Right atrium auricular region (tissue), 2 donors: ENCODE measurements around the gene MYO5C. TPM values are rescaled to one million over a fixed set of nuclear protein-coding genes. Genes with fewer than 3 reads are reported as not detected.

Experiments
- DNase-seq: peaks from one replicate; pipeline ENCODE4 v3.0.0-alpha.2; 2019; ENCODE audit warnings: low spot score
- H3K27ac ChIP-seq, 2 donors: fragments of 200-600 bp; sonication (generic); 1 replicate in 1 of 2; 2 replicates in 1 of 2; pipeline ENCODE4 v1.5.1; 2016 to 2019
- H3K27me3 ChIP-seq, 2 donors: fragments of 200-600 bp; sonication (generic); one replicate each; pipeline versions ENCODE4 v1.5.1 to v1.6.0; 2017 to 2019
- H3K36me3 ChIP-seq: fragments of 200-600 bp; sonication (generic); one replicate; pipeline ENCODE4 v1.5.1; 2016
- H3K4me1 ChIP-seq, 2 donors: fragments of 200-600 bp; sonication (generic); one replicate each; pipeline versions ENCODE4 v1.5.1 to v1.6.0; 2017 to 2019
- H3K4me3 ChIP-seq, 2 donors: fragments of 200-600 bp; sonication (generic); 1 replicate in 1 of 2; 2 replicates in 1 of 2; pipeline ENCODE4 v1.5.1; 2017 to 2019; ENCODE audit warnings: mild to moderate bottlenecking in 1 of 2, moderate library complexity in 1 of 2
- H3K9me3 ChIP-seq, 2 donors: fragments of 200-600 bp; sonication (generic); one replicate each; pipeline ENCODE4 v1.5.1; 2019
- total RNA-seq, 2 donors: library from RNA; depleted of rRNA; stranded (reverse); fragments of >200 nt; gene quantifications; one replicate each; pipeline ENCODE4 v1.1.0, GENCODE V29; 2016
- TF ChIP-seq, protein P1 (sequence below), 2 donors: fragments of 200-600 bp; sonication (generic); IDR thresholded peaks; one replicate each; pipeline ENCODE4 v1.5.1; 2019; ENCODE audit warnings: antibody characterized with exemption in 2 of 2

MYO5C gene
- total RNA-seq, 2 donors from 2014 or later: 2.0 to 5.3 TPM

- Histone ChIP-seq H3K36me3 (peaks cover 58% of the 10 kb centered on the region), H3K27ac (no peak overlapping the region), H3K4me1 (peaks cover 0 to 2% of the 10 kb centered on the region in 2 donors), H3K27me3 (no peaks in the 10 kb centered on the region), H3K9me3 (no peaks in the 10 kb centered on the region), H3K4me3 (no peak overlapping the region)
- peak; percentile 23 for DNase-seq
- TF ChIP-seq, protein P1, sequence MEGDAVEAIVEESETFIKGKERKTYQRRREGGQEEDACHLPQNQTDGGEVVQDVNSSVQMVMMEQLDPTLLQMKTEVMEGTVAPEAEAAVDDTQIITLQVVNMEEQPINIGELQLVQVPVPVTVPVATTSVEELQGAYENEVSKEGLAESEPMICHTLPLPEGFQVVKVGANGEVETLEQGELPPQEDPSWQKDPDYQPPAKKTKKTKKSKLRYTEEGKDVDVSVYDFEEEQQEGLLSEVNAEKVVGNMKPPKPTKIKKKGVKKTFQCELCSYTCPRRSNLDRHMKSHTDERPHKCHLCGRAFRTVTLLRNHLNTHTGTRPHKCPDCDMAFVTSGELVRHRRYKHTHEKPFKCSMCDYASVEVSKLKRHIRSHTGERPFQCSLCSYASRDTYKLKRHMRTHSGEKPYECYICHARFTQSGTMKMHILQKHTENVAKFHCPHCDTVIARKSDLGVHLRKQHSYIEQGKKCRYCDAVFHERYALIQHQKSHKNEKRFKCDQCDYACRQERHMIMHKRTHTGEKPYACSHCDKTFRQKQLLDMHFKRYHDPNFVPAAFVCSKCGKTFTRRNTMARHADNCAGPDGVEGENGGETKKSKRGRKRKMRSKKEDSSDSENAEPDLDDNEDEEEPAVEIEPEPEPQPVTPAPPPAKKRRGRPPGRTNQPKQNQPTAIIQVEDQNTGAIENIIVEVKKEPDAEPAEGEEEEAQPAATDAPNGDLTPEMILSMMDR (IDR thresholded peaks at IDR 0.05): no peak
These were observed 145.4 kb downstream of the MYO5C start for GRCh38 chr15:52150043-52150825.

GRCh38 chr15:52148403-52148802 lies 147.2 kb downstream of the MYO5C start:
- Histone ChIP-seq H3K9me3 (no peaks in the 10 kb centered on the region), H3K4me3 (no peak overlapping the region), H3K27me3 (no peaks in the 10 kb centered on the region), H3K4me1 (no peaks in the 10 kb centered on the region), H3K36me3 (peaks cover 58% of the 10 kb centered on the region), H3K27ac (no peak overlapping the region)
- TF ChIP-seq, protein P1 (IDR thresholded peaks at IDR 0.05): no peak
- peak; percentile 34 for DNase-seq

GRCh38 chr15:52146776-52147175 lies 148.8 kb downstream of the MYO5C start:
- DNase-seq: no peak
- TF ChIP-seq, protein P1 (IDR thresholded peaks at IDR 0.05): no peak
- Histone ChIP-seq H3K27ac (no peak overlapping the region), H3K36me3 (peaks cover 50% of the 10 kb centered on the region), H3K9me3 (no peaks in the 10 kb centered on the region), H3K27me3 (no peaks in the 10 kb centered on the region), H3K4me3 (no peak overlapping the region), H3K4me1 (no peaks in the 10 kb centered on the region)

DNA sequence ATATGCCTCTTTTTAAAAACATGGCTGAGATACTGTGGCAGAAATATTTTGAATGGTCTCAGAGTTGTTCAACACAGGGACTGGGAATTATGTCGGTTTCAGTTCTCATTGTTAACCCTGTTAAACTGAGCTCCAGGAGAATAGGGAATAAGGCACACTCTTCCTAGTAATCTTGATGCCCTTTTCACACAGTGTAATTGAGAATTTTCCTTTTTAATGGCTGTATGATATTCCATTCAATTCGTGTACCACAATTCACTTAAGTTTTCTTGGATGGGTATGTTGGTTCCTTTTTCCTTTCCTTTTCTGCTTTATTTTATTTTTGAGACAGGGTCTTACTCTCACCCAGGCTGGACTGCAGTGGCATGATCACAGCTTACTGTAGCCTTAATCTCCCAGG lies 149.3 kb downstream of the MYO5C start:
- no peaks in the 10 kb centered on the region for H3K4me1 ChIP-seq
- no peak overlapping the region for H3K27ac ChIP-seq
- H3K4me3 ChIP-seq: no peak overlapping the region
- no peaks in the 10 kb centered on the region for H3K9me3 ChIP-seq
- TF ChIP-seq, protein P1 (IDR thresholded peaks at IDR 0.05): no peak
- H3K27me3 ChIP-seq: no peaks in the 10 kb centered on the region
- peaks cover 45% of the 10 kb centered on the region for H3K36me3 ChIP-seq
- no peak for DNase-seq

GRCh38 chr15:52144656-52145178 lies 150.9 kb downstream of the MYO5C start:
- H3K4me3 ChIP-seq: no peak overlapping the region
- TF ChIP-seq, protein P1 (IDR thresholded peaks at IDR 0.05): no peak
- peaks cover 34% of the 10 kb centered on the region for H3K36me3 ChIP-seq
- no peak overlapping the region for H3K27ac ChIP-seq
- peak; percentile 16 for DNase-seq
- H3K4me1 ChIP-seq: no peaks in the 10 kb centered on the region
- H3K9me3 ChIP-seq: no peaks in the 10 kb centered on the region
- H3K27me3 ChIP-seq: no peaks in the 10 kb centered on the region
